Measurements from ENCODE around the gene PGM2.

- TF ChIP-seq EZH2 (IDR thresholded peaks at IDR 0.05; ENCODE audit: low read length, unreplicated experiment) (no peak), CTCF (conservative IDR thresholded peaks at IDR 0.05; ENCODE audit: low read depth, low read length) (no peak), EZH2phosphoT487 (IDR thresholded peaks at IDR 0.05; ENCODE audit: borderline replicate concordance, low read length) (no peak)
Observed at GRCh38 chr4:37868238-37868637, 41.8 kb downstream of the PGM2 start.
